ENCODE results near the gene ARIH2. TPM values are rescaled to one million over a fixed set of nuclear protein-coding genes. Genes with fewer than 3 reads are reported as not detected.

ARIH2 gene
- total and polyA plus RNA-seq, 2 experiments from 2014 or later = 78.1 to 116 TPM

GRCh38 chr3:49015765-49016164, 97.1 kb downstream of the ARIH2 start:
- no peak for TF ChIP-seq CTCF (IDR thresholded peaks at IDR 0.05; ENCODE audit: low read depth, low read length)
- Histone ChIP-seq H3K4me3 (no peak overlapping the region), H3K36me3 (peaks cover 38% of the 10 kb centered on the region), H3K27ac (no peak overlapping the region), H3K27me3 (no peaks in the 10 kb centered on the region), H3K9me3 (ENCODE audit: low read depth) (no peaks in the 10 kb centered on the region), H3K4me1 (ENCODE audit: low read depth) (peaks cover 10% of the 10 kb centered on the region)
- no peak for DNase-seq (ENCODE audit: low read depth in 1 of 2, low spot score in 1 of 2)

- no peak for TF ChIP-seq CTCF (IDR thresholded peaks at IDR 0.05; ENCODE audit: low read depth, low read length)
- Histone ChIP-seq H3K4me3 (no peak overlapping the region), H3K9me3 (ENCODE audit: low read depth) (no peaks in the 10 kb centered on the region), H3K27me3 (no peaks in the 10 kb centered on the region), H3K4me1 (ENCODE audit: low read depth) (peaks cover 10% of the 10 kb centered on the region), H3K27ac (no peak overlapping the region), H3K36me3 (peaks cover 38% of the 10 kb centered on the region)
- DNase-seq (ENCODE audit: low read depth in 1 of 2, low spot score in 1 of 2) = no peak
Measured at GRCh38 chr3:49016414-49017228, 98.0 kb downstream of the ARIH2 start.

- H3K4me3 ChIP-seq = peak overlapping the region; percentile 82
- peak overlapping the region; percentile 44 for H3K27ac ChIP-seq
- H3K4me1 ChIP-seq (ENCODE audit: low read depth) = peaks cover 10% of the 10 kb centered on the region
- peaks cover 35% of the 10 kb centered on the region for H3K36me3 ChIP-seq
- TF ChIP-seq CTCF (IDR thresholded peaks at IDR 0.05; ENCODE audit: low read depth, low read length) = no peak
- DNase-seq (ENCODE audit: low read depth in 1 of 2, low spot score in 1 of 2) = no peak
- no peaks in the 10 kb centered on the region for H3K27me3 ChIP-seq
- no peaks in the 10 kb centered on the region for H3K9me3 ChIP-seq (ENCODE audit: low read depth)
Measured at GRCh38 chr3:49017229-49017970, 98.8 kb downstream of the ARIH2 start.

- peaks cover 15% of the 10 kb centered on the region for H3K4me1 ChIP-seq (ENCODE audit: low read depth)
- no peaks in the 10 kb centered on the region for H3K27me3 ChIP-seq
- no peak for TF ChIP-seq CTCF (IDR thresholded peaks at IDR 0.05; ENCODE audit: low read depth, low read length)
- DNase-seq (ENCODE audit: low read depth in 1 of 2, low spot score in 1 of 2) = peak; percentile 64 to 79
- peaks cover 32% of the 10 kb centered on the region for H3K36me3 ChIP-seq
- H3K27ac ChIP-seq = peak within 1 kb of the TSS; percentile 44
- no peaks in the 10 kb centered on the region for H3K9me3 ChIP-seq (ENCODE audit: low read depth)
- H3K4me3 ChIP-seq = peak within 1 kb of the TSS; percentile 82
Measured at GRCh38 chr3:49017971-49018706, 99.5 kb downstream of the ARIH2 start, which contains the start of gene DALRD3. TSS of gene DALRD3 (minus strand) at chr3:49018580. CDS start at chr3:49018564, 16 bp downstream.

- H3K36me3 ChIP-seq = peaks cover 27% of the 10 kb centered on the region
- peak overlapping the region; percentile 82 for H3K4me3 ChIP-seq
- no peak for DNase-seq (ENCODE audit: low read depth in 1 of 2, low spot score in 1 of 2)
- H3K4me1 ChIP-seq (ENCODE audit: low read depth) = peaks cover 15% of the 10 kb centered on the region
- peak overlapping the region; percentile 44 for H3K27ac ChIP-seq
- no peak for TF ChIP-seq CTCF (IDR thresholded peaks at IDR 0.05; ENCODE audit: low read depth, low read length)
- no peaks in the 10 kb centered on the region for H3K27me3 ChIP-seq
- H3K9me3 ChIP-seq (ENCODE audit: low read depth) = no peaks in the 10 kb centered on the region
Measured at GRCh38 chr3:49018707-49019006, 100.0 kb downstream of the ARIH2 start.
